Smooth muscle cell of the umbilical artery (primary cell): ENCODE measurements around the gene CFAP97D2. TPM values are rescaled to one million over a fixed set of nuclear protein-coding genes. Genes with fewer than 3 reads are reported as not detected.

Experiments used
- total RNA-seq: library from RNA; depleted of rRNA; stranded (reverse); fragments of >200 nt; gene quantifications from 2 replicates; pipeline ENCODE4 v1.2.3, GENCODE V29; 2014

Gene CFAP97D2
- total RNA-seq = not detected in 2 replicates

DNA sequence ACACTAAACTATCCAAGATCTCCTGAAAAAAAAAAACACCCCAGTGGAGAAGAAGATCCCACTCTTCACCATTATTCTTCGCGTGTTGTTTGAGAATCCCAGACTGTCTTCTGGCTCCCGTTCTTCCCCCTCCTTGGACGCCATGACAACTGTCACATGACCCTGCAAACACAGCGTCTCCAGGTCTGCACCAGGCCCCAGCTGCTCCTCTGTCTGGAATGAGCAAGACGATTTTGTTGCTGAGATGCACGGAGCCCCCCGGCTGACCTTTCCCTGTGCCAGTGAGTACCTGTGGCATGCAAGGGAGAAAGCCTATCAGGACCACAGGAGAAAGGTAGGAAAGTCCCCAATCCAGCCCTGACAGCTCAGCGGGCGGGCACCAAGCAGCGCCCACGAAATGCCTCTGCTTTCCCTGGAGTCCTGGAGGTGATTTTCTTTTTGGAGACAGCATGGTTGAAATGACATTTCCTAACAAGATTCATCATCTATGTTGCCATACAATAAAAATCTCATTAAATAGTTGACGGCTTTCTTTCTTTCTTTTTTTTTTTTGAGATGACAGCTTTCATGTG, at the start of gene CFAP97D2:
CFAP97D2 (plus strand) TSS at position 171 of the 572 bp plus-strand sequence; CDS start at position 245, 74 bp downstream.

DNA sequence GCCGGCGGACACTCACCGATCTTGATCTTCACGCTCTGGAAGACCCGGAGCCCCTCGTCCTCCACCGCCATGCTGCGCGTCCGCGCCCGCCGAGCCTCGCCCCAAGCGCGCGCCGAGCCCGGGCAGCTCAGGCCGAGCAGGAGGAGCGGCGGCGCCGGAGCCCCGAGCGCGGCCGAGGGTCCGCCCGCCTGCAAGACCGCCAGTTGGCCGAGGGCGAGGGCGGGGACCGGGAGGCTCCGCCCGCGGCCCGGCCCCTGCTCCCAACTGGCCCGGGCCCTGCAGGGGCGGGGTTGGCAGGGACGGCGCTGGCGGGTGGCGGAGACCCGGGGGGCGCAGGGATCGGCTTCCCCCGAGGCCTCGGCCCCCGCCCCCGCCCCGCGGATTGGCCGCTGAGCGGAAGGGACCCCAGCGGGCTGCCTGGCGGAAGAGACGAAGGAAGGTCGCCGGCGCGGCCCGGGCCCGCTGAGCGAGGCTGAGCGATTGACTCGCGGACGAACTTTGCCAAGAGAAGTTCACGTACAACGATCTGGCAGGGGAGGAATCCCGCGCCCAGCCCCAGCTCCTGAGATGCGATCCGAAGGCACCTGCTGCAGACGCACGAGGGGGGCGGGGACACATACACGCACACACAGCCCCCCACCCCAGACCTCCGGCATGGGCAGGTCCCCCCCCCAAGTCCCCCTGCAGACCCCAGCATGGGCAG, 46.5 kb upstream of the CFAP97D2 start, which contains the start of gene RASA3:
RASA3 (minus strand) TSS at position 205 of the 703 bp plus-strand sequence; CDS start at position 71, 134 bp downstream.

DNA sequence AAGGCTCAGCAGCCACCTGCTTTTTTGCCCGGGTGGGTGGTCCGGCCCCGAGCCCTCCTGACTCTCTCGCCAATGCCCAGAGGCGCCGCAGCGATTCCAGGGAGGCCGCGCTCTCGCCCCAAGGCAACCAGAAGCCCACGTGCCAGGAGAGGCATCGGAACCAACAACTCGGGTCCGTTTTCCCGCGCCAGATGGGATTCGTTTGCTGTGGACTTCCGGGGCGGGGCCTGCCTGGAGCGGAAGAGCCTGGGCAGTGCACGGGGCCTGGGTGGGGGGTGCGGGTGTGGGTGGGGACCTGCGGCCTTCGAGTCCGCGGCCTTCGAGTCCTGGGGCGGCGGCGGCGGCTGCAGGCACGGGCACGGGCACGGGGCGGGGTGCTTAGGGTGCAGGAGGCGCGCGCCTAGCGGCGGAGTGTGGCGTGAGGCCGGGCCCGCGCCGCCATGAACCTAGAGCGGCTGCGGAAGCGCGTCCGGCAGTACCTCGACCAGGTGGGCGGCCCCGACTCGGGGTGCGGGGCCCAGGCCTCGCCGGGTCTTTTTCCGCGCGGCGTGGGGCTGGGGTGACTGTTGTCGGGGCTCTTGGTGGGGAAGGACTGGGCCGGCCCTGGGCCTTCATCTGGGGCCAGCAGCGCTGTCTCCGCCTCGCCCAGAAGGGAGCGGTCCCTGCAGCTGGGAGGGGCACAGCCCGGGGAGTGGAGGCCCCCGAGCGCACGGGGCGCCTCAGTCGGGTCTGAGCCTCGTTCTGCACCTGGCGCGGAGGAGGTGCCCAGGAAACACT, 55.8 kb downstream of the CFAP97D2 start, which contains the start of gene CDC16:
CDC16 (plus strand) TSS at position 253 of the 777 bp plus-strand sequence; CDS start at position 441, 188 bp downstream.

Other genes starting within 250 kb of the CFAP97D2 start
- gene C13orf46, start 205.2 kb upstream of the CFAP97D2 start, total RNA-seq = 0.59 and 1.8 TPM in 2 replicates
- 24.9 and 55.3 TPM in 2 replicates for gene RASA3, start 46.6 kb upstream of the CFAP97D2 start, total RNA-seq
- gene CDC16, start 55.6 kb downstream of the CFAP97D2 start, total RNA-seq = 69.5 and 91.3 TPM in 2 replicates
- gene UPF3A, start 102.3 kb downstream of the CFAP97D2 start, total RNA-seq = 15.1 and 24.7 TPM in 2 replicates
- gene CHAMP1, start 135.2 kb downstream of the CFAP97D2 start, total RNA-seq = 12.6 and 18.1 TPM in 2 replicates